ENCODE measurements around the gene SLC39A1. TPM values are rescaled to one million over a fixed set of nuclear protein-coding genes. Genes with fewer than 3 reads are reported as not detected.

Gene SLC39A1
- polyA plus RNA-seq, 1 donor from 2014 or later, result 35.2 TPM

DNA sequence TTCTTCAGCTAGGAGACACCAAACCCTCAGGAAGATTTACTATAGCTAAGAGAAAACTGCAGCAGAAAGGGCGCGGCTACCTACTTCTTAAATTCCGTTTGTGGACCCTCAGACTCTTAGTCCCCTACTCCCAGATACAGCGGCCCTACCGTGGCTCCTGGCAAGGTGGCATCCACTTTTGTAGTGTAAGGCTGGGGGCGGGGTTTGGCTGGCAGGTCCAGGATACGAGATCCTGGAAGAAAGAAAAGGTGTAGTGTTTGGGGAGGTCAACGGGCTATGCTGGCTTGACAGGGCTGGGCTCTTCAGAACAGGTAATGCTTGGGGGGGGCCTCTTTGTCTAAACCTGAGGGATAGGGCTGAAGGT, 4.6 kb upstream of the SLC39A1 start:
- Histone ChIP-seq H3K9ac (ENCODE audit: low read length) (peak overlapping the region; percentile 62), H3K9me2 (ENCODE audit: insufficient read depth, low read length) (no peaks in the 10 kb centered on the region), H3K36me3 (ENCODE audit: insufficient read depth, low read length) (no peaks in the 10 kb centered on the region), H3K4me2 (ENCODE audit: low read length) (peak overlapping the region; percentile 26), H3K9me3 (ENCODE audit: low read length) (no peaks in the 10 kb centered on the region), H3F3A (ENCODE audit: insufficient read depth, low read length, poor library complexity, severe bottlenecking) (peaks cover 4% of the 10 kb centered on the region), H2AFZ (ENCODE audit: low read depth, low read length) (peak overlapping the region; percentile 43), H3K27ac (ENCODE audit: low read length) (peak overlapping the region; percentile 74), H3K4me3 (ENCODE audit: low read length) (peak overlapping the region; percentile 91), H4K20me1 (ENCODE audit: insufficient read depth) (no peaks in the 10 kb centered on the region), H3K79me2 (replicated peaks; ENCODE audit: insufficient read depth, low read length) (peaks cover 10% of the 10 kb centered on the region), H3K27me3 (ENCODE audit: insufficient read depth, low read depth, low read length) (no peaks in the 10 kb centered on the region)
- peak; percentile 13 for TF ChIP-seq TAF1 (IDR thresholded peaks at IDR 0.05; ENCODE audit: low read depth)
- TF ChIP-seq POLR2AphosphoS5 (IDR thresholded peaks at IDR 0.05), result no peak

DNA sequence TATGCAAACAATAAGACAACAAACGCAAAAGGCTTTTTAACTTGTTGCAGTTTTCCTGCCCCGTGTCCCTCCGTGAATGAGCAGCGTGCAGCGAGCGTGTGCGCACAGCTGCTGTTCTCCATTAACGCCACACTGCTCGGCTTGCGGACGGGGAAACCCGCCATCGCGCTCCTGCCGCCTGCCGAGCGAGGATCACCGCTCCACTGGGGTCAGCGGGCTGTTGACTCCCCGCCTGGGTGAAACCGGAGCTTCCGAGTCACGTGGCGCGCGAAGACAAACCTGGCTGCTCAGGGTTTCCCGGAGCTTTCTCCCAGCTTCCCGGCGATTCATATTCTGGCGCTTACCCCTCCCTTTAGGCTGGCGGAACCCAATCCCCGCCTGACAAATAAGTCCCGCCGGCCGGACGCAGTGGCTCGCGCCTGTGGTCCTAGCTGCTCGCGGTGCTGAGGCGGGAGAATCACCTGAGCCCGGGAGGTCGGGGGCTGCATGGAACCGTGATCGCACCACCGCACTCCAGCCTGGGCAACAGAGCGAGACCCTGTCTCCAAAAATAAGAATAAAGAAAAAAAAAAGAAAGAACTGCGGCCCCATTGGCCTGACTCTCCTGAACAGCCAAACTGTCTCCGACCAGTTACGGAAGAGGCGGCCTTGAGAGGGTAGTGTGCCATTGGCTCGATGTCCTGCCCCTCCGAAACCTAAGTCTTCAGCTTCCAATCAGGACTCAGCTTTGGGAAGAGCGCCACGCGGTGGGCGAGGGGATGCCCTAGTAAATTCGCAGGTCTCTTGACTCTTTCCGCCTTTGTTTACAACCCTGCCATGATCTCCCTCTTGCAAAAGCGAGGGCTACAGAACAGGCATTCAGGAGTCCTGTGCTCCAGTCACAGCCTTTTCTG, 4.0 kb upstream of the SLC39A1 start, which contains the start of gene CREB3L4:
CREB3L4 (plus strand) TSS at position 796 of the 893 bp plus-strand sequence. CDS start 624 bp downstream, outside the sequence.
- Histone ChIP-seq H2AFZ (ENCODE audit: low read depth, low read length) (peak within 1 kb of the TSS; percentile 59), H3K79me2 (replicated peaks; ENCODE audit: insufficient read depth, low read length) (peaks cover 16% of the 10 kb centered on the region), H3K36me3 (ENCODE audit: insufficient read depth, low read length) (no peaks in the 10 kb centered on the region)

More for the DNA sequence above, 4.0 kb upstream of the SLC39A1 start, which contains the start of gene CREB3L4:
- peak within 1 kb of the TSS; percentile 69 for H3K4me2 ChIP-seq (ENCODE audit: low read length)
- no peaks in the 10 kb centered on the region for H3K27me3 ChIP-seq (ENCODE audit: insufficient read depth, low read depth, low read length)
- H3K4me3 ChIP-seq (ENCODE audit: low read length), result peak within 1 kb of the TSS; percentile 91
- H3K9me3 ChIP-seq (ENCODE audit: low read length), result no peaks in the 10 kb centered on the region
- peak within 1 kb of the TSS; percentile 69 for H3K9ac ChIP-seq (ENCODE audit: low read length)
- TF ChIP-seq TAF1 (IDR thresholded peaks at IDR 0.05; ENCODE audit: low read depth) (peak; percentile 12), REST (IDR thresholded peaks at IDR 0.05; ENCODE audit: borderline replicate concordance) (peak; percentile 73), EZH2 (IDR thresholded peaks at IDR 0.05; ENCODE audit: borderline replicate concordance, insufficient read depth, low read length, poor library complexity, severe bottlenecking) (no peak), POLR2AphosphoS5 (IDR thresholded peaks at IDR 0.05) (peak; percentile 75), EP300 (conservative IDR thresholded peaks at IDR 0.05; ENCODE audit: poor library complexity, severe bottlenecking) (peak; percentile 29), RAD21 (conservative IDR thresholded peaks at IDR 0.05) (peak; percentile 8), MXI1 (conservative IDR thresholded peaks at IDR 0.05; ENCODE audit: poor library complexity, severe bottlenecking) (peak; percentile 97), SMC3 (conservative IDR thresholded peaks at IDR 0.05; ENCODE audit: poor library complexity) (no peak)
- TF ChIP-seq, protein P1, sequence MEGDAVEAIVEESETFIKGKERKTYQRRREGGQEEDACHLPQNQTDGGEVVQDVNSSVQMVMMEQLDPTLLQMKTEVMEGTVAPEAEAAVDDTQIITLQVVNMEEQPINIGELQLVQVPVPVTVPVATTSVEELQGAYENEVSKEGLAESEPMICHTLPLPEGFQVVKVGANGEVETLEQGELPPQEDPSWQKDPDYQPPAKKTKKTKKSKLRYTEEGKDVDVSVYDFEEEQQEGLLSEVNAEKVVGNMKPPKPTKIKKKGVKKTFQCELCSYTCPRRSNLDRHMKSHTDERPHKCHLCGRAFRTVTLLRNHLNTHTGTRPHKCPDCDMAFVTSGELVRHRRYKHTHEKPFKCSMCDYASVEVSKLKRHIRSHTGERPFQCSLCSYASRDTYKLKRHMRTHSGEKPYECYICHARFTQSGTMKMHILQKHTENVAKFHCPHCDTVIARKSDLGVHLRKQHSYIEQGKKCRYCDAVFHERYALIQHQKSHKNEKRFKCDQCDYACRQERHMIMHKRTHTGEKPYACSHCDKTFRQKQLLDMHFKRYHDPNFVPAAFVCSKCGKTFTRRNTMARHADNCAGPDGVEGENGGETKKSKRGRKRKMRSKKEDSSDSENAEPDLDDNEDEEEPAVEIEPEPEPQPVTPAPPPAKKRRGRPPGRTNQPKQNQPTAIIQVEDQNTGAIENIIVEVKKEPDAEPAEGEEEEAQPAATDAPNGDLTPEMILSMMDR (IDR thresholded peaks at IDR 0.05; ENCODE audit: poor library complexity, severe bottlenecking), result peak; percentile 77
- no peaks in the 10 kb centered on the region for H3K9me2 ChIP-seq (ENCODE audit: insufficient read depth, low read length)
- peaks cover 4% of the 10 kb centered on the region for H3F3A ChIP-seq (ENCODE audit: insufficient read depth, low read length, poor library complexity, severe bottlenecking)
- no peaks in the 10 kb centered on the region for H4K20me1 ChIP-seq (ENCODE audit: insufficient read depth)
- peak within 1 kb of the TSS; percentile 83 for H3K27ac ChIP-seq (ENCODE audit: low read length)

Measured in neural cell (in vitro differentiated cells).